ENCODE measurements around the gene FAM168B. TPM values are rescaled to one million over a fixed set of nuclear protein-coding genes. Genes with fewer than 3 reads are reported as not detected.
A peak's percentile ranks its signal among the peaks of the same experiment; 100 is the strongest.

FAM168B gene
- total and polyA plus RNA-seq, 2 of the 13 experiments (the other 11 are each of a cell fraction or from before 2014, with no cell fraction given), result 64.5 to 113 TPM

DNA sequence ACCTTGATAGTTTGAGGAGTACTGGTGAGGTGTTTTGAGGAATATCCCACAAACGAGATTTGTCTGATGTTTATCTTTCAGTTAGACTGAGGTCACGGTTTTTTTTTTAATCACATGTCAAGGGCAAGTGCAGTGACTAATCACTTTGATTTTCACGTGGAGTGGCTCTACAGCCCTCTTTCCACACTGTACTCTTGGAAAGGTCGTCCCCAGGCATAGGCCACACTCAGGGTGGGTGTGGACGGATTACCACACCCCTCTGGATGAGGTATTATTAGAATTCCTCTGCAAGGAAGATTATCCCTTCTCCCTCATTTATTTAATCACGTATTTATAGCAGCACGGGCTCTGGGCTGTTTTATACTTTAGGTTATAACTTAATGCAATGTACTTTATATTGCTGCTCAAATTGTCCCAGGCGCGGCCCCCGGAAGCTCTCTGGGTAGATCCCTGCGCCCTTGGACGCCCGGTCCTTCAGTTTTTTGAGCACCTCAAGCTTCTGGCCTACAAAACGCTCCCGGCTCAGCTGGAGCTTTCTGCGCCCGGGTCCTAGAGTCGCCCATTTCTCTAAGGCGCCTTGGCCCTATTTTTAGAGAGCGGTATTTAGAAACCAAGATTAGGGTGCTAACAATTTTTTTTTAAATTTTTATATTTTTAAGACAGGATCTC lies 11.4 kb upstream of the FAM168B start (continued):
- TF ChIP-seq, protein P1, sequence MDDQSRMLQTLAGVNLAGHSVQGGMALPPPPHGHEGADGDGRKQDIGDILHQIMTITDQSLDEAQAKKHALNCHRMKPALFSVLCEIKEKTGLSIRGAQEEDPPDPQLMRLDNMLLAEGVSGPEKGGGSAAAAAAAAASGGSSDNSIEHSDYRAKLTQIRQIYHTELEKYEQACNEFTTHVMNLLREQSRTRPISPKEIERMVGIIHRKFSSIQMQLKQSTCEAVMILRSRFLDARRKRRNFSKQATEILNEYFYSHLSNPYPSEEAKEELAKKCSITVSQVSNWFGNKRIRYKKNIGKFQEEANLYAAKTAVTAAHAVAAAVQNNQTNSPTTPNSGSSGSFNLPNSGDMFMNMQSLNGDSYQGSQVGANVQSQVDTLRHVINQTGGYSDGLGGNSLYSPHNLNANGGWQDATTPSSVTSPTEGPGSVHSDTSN (CRISPR knock-in tag; IDR thresholded peaks at IDR 0.05; ENCODE audit: borderline replicate concordance), result 0 out of 2 replicates have a peak, but pooled peaks have one; percentile 25
- peak; percentile 67 for TF ChIP-seq NR2F6 (IDR thresholded peaks at IDR 0.05)
- peak; percentile 58 for TF ChIP-seq NR2F6 (CRISPR knock-in tag; IDR thresholded peaks at IDR 0.05)
- 0 out of 2 replicates have a peak, but pooled peaks have one; percentile 8 for TF ChIP-seq NFIC (IDR thresholded peaks at IDR 0.05; ENCODE audit: low read length)
- TF ChIP-seq RARG (CRISPR knock-in tag; IDR thresholded peaks at IDR 0.05; ENCODE audit: low read depth), result no peak
- TF ChIP-seq PHF8 (CRISPR knock-in tag; IDR thresholded peaks at IDR 0.05), result peak; percentile 67
- TF ChIP-seq BCL6 (CRISPR knock-in tag; IDR thresholded peaks at IDR 0.05), result peak; percentile 92
- TF ChIP-seq, protein P2, sequence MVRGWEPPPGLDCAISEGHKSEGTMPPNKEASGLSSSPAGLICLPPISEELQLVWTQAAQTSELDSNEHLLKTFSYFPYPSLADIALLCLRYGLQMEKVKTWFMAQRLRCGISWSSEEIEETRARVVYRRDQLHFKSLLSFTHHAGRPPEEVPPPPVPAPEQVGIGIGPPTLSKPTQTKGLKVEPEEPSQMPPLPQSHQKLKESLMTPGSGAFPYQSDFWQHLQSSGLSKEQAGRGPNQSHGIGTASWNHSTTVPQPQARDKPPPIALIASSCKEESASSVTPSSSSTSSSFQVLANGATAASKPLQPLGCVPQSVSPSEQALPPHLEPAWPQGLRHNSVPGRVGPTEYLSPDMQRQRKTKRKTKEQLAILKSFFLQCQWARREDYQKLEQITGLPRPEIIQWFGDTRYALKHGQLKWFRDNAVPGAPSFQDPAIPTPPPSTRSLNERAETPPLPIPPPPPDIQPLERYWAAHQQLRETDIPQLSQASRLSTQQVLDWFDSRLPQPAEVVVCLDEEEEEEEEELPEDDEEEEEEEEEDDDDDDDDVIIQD (CRISPR knock-in tag; IDR thresholded peaks at IDR 0.05; ENCODE audit: low read depth), result peak; percentile 16; the same call in 1 of the 2 replicates
- TF ChIP-seq, protein P3, sequence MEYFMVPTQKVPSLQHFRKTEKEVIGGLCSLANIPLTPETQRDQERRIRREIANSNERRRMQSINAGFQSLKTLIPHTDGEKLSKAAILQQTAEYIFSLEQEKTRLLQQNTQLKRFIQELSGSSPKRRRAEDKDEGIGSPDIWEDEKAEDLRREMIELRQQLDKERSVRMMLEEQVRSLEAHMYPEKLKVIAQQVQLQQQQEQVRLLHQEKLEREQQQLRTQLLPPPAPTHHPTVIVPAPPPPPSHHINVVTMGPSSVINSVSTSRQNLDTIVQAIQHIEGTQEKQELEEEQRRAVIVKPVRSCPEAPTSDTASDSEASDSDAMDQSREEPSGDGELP (IDR thresholded peaks at IDR 0.05; ENCODE audit: borderline replicate concordance, low read depth), result peak; percentile 92
- peak; percentile 28; the same call in 1 of the 2 replicates for TF ChIP-seq GATAD2A (CRISPR knock-in tag; IDR thresholded peaks at IDR 0.05)
- TF ChIP-seq FOSL2 (CRISPR knock-in tag; IDR thresholded peaks at IDR 0.05), result peak; percentile 91
- no peak for TF ChIP-seq KLF12 (CRISPR knock-in tag; IDR thresholded peaks at IDR 0.05; ENCODE audit: borderline replicate concordance)
- peak; percentile 35; the same call in 1 of the 2 replicates for TF ChIP-seq GABPA (IDR thresholded peaks at IDR 0.05; ENCODE audit: low read depth, low read length)
- TF ChIP-seq GABPA (CRISPR knock-in tag; IDR thresholded peaks at IDR 0.05; ENCODE audit: low read depth), result peak; percentile 66
- TF ChIP-seq RARA (CRISPR knock-in tag; IDR thresholded peaks at IDR 0.05), result peak; percentile 87
- 0 out of 2 replicates have a peak, but pooled peaks have one; percentile 5 for TF ChIP-seq ISX (CRISPR knock-in tag; conservative IDR thresholded peaks at IDR 0.05)
- peak; percentile 56; the same call in 1 of the 2 replicates for TF ChIP-seq SAP130 (CRISPR knock-in tag; IDR thresholded peaks at IDR 0.05; ENCODE audit: low read depth)
- TF ChIP-seq, protein P4, sequence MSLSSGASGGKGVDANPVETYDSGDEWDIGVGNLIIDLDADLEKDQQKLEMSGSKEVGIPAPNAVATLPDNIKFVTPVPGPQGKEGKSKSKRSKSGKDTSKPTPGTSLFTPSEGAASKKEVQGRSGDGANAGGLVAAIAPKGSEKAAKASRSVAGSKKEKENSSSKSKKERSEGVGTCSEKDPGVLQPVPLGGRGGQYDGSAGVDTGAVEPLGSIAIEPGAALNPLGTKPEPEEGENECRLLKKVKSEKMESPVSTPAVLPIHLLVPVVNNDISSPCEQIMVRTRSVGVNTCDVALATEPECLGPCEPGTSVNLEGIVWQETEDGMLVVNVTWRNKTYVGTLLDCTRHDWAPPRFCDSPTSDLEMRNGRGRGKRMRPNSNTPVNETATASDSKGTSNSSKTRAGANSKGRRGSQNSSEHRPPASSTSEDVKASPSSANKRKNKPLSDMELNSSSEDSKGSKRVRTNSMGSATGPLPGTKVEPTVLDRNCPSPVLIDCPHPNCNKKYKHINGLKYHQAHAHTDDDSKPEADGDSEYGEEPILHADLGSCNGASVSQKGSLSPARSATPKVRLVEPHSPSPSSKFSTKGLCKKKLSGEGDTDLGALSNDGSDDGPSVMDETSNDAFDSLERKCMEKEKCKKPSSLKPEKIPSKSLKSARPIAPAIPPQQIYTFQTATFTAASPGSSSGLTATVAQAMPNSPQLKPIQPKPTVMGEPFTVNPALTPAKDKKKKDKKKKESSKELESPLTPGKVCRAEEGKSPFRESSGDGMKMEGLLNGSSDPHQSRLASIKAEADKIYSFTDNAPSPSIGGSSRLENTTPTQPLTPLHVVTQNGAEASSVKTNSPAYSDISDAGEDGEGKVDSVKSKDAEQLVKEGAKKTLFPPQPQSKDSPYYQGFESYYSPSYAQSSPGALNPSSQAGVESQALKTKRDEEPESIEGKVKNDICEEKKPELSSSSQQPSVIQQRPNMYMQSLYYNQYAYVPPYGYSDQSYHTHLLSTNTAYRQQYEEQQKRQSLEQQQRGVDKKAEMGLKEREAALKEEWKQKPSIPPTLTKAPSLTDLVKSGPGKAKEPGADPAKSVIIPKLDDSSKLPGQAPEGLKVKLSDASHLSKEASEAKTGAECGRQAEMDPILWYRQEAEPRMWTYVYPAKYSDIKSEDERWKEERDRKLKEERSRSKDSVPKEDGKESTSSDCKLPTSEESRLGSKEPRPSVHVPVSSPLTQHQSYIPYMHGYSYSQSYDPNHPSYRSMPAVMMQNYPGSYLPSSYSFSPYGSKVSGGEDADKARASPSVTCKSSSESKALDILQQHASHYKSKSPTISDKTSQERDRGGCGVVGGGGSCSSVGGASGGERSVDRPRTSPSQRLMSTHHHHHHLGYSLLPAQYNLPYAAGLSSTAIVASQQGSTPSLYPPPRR (CRISPR knock-in tag; IDR thresholded peaks at IDR 0.05; ENCODE audit: borderline replicate concordance), result 0 out of 2 replicates have a peak, but pooled peaks have one; percentile 26
- TF ChIP-seq NFKB2 (CRISPR knock-in tag; IDR thresholded peaks at IDR 0.05; ENCODE audit: borderline replicate concordance), result no peak
- TF ChIP-seq, protein P5, sequence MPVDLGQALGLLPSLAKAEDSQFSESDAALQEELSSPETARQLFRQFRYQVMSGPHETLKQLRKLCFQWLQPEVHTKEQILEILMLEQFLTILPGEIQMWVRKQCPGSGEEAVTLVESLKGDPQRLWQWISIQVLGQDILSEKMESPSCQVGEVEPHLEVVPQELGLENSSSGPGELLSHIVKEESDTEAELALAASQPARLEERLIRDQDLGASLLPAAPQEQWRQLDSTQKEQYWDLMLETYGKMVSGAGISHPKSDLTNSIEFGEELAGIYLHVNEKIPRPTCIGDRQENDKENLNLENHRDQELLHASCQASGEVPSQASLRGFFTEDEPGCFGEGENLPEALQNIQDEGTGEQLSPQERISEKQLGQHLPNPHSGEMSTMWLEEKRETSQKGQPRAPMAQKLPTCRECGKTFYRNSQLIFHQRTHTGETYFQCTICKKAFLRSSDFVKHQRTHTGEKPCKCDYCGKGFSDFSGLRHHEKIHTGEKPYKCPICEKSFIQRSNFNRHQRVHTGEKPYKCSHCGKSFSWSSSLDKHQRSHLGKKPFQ (CRISPR knock-in tag; IDR thresholded peaks at IDR 0.05; ENCODE audit: insufficient replicate concordance), result no peak
- TF ChIP-seq RFXAP (CRISPR knock-in tag; IDR thresholded peaks at IDR 0.05; ENCODE audit: borderline replicate concordance), result no peak

Measured in HepG2 (cell line).